HepG2 (cell line): ENCODE results near the gene ZMAT2. TPM values are rescaled to one million over a fixed set of nuclear protein-coding genes. Genes with fewer than 3 reads are reported as not detected.
A peak's percentile ranks its signal among the peaks of the same experiment; 100 is the strongest.

Source experiments
- ELF3 ChIP-seq: IDR thresholded peaks from 2 replicates; pipeline ENCODE4 v1.6.1; 2016; ENCODE audit warnings: missing genetic modification reagents, missing compliant biosample characterization
- FOXM1 ChIP-seq: sonication (generic); formaldehyde crosslinking; IDR thresholded peaks from 2 replicates; pipeline ENCODE4 v1.5.0; 2020; ENCODE audit warnings: missing genetic modification reagents
- GFI1 ChIP-seq: sonication (generic); formaldehyde crosslinking; IDR thresholded peaks from 2 replicates; pipeline ENCODE4 v1.5.0; 2020; ENCODE audit warnings: missing genetic modification reagents, mild to moderate bottlenecking, borderline replicate concordance
- HES4 ChIP-seq: sonication (generic); formaldehyde crosslinking; IDR thresholded peaks from 2 replicates; pipeline ENCODE4 v1.9.0; 2021; ENCODE audit warnings: mild to moderate bottlenecking, missing genetic modification reagents, borderline replicate concordance
- HMG20A ChIP-seq: IDR thresholded peaks from 2 replicates; pipeline ENCODE4 v1.6.1; 2016; ENCODE audit warnings: borderline replicate concordance
- HOXD1 ChIP-seq: sonication (generic); formaldehyde crosslinking; IDR thresholded peaks from 2 replicates; pipeline ENCODE4 v1.5.0; 2020; ENCODE audit warnings: missing genetic modification reagents
- PPARG ChIP-seq: conservative IDR thresholded peaks from 2 replicates; pipeline ENCODE4 v1.6.1; 2016; ENCODE audit warnings: missing biosample characterization, missing genetic modification reagents
- RCOR2 ChIP-seq: IDR thresholded peaks from 2 replicates; pipeline ENCODE4 v1.6.1; 2016; ENCODE audit warnings: missing biosample characterization, missing genetic modification reagents
- SIX1 ChIP-seq: sonication (generic); formaldehyde crosslinking; IDR thresholded peaks from 2 replicates; pipeline ENCODE4 v1.4.0; 2020; ENCODE audit warnings: missing genetic modification reagents, borderline replicate concordance
- TMF1 ChIP-seq: sonication (generic); formaldehyde crosslinking; IDR thresholded peaks from 2 replicates; pipeline ENCODE4 v1.8.1; 2022; ENCODE audit warnings: low read depth, missing genetic modification reagents
- ZNF292 ChIP-seq: sonication (generic); formaldehyde crosslinking; IDR thresholded peaks from 2 replicates; pipeline ENCODE4 v1.8.1; 2022; ENCODE audit warnings: mild to moderate bottlenecking, low read depth, missing genetic modification reagents, borderline replicate concordance
- ZNF331 ChIP-seq: sonication (generic); formaldehyde crosslinking; IDR thresholded peaks from 2 replicates; pipeline ENCODE4 v1.4.0; 2020; ENCODE audit warnings: missing genetic modification reagents
- polyA plus RNA-seq, 8 experiments: library from polyadenylated mRNA; depleted of rRNA in 3 of 8; stranded (reverse) in 7 of 8; unstranded in 1 of 8; fragments of >200 nt; fragmentation: Illumina TruSeq in 4 of 8; extraction: Trizol in 4 of 8; gene quantifications; 2 replicates each; pipeline versions ENCODE4 v1.2.1 to v1.2.3, GENCODE V29; 2011 to 2016; ENCODE audit warnings: low read depth in 4 of 8, missing spikeins in 1 of 8, mixed read lengths in 1 of 8; ENCODE audit not compliant: insufficient read depth in 1 of 8
- total RNA-seq, 5 experiments: library from RNA; depleted of rRNA; stranded (reverse); fragments of >200 nt; fragmentation: Illumina TruSeq; extraction: Trizol; gene quantifications; 2 replicates each; pipeline ENCODE4 v1.2.3, GENCODE V29; 2016; ENCODE audit warnings: low read depth in 1 of 5
- TF ChIP-seq, protein P1 (sequence below): sonication (generic); formaldehyde crosslinking; IDR thresholded peaks from 2 replicates; pipeline ENCODE4 v1.4.0; 2020; ENCODE audit warnings: missing genetic modification reagents, borderline replicate concordance
- TF ChIP-seq, protein P2 (sequence below): sonication (generic); formaldehyde crosslinking; IDR thresholded peaks from 2 replicates; pipeline ENCODE4 v1.4.0; 2020; ENCODE audit warnings: missing genetic modification reagents
- TF ChIP-seq, protein P3 (sequence below): IDR thresholded peaks from 2 replicates; pipeline ENCODE4 v1.6.1; 2016
- TF ChIP-seq, protein P4 (sequence below): sonication (generic); formaldehyde crosslinking; IDR thresholded peaks from 2 replicates; pipeline ENCODE4 v1.4.0; 2020; ENCODE audit warnings: missing genetic modification reagents
- TF ChIP-seq, protein P5 (sequence below): sonication (generic); formaldehyde crosslinking; IDR thresholded peaks from 2 replicates; pipeline ENCODE4 v1.4.0; 2020; ENCODE audit warnings: mild to moderate bottlenecking, missing genetic modification reagents

ZMAT2 gene
- total and polyA plus RNA-seq, 2 of the 13 experiments (the other 11 are each of a cell fraction or from before 2014, with no cell fraction given), result 35.4 to 92.8 TPM

DNA sequence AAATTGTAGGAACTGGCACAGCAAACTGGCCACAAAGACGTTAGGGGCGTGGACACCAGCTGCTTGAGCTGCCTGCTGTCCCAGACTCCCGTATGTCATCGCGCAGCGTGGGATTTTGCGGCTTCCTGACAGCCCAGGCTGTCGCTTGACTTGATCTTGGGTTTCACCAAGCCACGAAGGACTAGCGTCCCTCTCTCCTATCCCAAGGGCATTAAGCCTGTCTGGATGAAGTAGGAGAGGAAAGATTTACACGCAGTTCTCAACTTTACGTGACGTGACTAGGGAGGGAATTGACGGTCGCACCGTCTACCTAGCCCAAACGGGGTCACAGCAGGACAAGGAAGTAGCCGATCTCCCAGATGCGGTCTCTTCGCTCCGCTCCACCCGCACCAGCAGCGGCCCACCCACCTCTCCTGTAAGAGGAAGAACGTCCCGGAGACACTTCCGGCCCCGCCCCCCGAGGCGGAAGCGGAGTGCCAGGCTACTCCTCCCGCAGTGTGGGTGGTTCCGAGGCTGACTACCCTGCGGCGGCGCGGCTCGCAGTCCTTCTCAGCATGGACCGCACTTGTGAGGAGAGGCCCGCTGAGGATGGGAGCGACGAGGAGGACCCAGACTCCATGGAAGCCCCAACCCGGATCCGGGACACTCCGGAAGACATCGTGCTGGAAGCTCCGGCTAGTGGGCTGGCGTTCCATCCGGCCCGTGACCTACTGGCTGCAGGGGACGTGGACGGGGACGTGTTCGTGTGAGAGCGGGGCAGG, 35.7 kb upstream of the ZMAT2 start, which contains the start of gene WDR55 (continued):
- TF ChIP-seq, protein P1, sequence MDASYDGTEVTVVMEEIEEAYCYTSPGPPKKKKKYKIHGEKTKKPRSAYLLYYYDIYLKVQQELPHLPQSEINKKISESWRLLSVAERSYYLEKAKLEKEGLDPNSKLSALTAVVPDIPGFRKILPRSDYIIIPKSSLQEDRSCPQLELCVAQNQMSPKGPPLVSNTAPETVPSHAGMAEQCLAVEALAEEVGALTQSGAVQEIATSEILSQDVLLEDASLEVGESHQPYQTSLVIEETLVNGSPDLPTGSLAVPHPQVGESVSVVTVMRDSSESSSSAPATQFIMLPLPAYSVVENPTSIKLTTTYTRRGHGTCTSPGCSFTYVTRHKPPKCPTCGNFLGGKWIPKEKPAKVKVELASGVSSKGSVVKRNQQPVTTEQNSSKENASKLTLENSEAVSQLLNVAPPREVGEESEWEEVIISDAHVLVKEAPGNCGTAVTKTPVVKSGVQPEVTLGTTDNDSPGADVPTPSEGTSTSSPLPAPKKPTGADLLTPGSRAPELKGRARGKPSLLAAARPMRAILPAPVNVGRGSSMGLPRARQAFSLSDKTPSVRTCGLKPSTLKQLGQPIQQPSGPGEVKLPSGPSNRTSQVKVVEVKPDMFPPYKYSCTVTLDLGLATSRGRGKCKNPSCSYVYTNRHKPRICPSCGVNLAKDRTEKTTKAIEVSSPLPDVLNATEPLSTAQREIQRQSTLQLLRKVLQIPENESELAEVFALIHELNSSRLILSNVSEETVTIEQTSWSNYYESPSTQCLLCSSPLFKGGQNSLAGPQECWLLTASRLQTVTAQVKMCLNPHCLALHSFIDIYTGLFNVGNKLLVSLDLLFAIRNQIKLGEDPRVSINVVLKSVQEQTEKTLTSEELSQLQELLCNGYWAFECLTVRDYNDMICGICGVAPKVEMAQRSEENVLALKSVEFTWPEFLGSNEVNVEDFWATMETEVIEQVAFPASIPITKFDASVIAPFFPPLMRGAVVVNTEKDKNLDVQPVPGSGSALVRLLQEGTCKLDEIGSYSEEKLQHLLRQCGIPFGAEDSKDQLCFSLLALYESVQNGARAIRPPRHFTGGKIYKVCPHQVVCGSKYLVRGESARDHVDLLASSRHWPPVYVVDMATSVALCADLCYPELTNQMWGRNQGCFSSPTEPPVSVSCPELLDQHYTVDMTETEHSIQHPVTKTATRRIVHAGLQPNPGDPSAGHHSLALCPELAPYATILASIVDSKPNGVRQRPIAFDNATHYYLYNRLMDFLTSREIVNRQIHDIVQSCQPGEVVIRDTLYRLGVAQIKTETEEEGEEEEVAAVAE, result peak; percentile 74; the same call in 1 of the 2 replicates
- TF ChIP-seq, protein P2, sequence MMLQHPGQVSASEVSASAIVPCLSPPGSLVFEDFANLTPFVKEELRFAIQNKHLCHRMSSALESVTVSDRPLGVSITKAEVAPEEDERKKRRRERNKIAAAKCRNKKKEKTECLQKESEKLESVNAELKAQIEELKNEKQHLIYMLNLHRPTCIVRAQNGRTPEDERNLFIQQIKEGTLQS (CRISPR knock-in tag), result peak; percentile 24; the same call in 1 of the 2 replicates
- 0 out of 2 replicates have a peak, but pooled peaks have one; percentile 21 for TF ChIP-seq SIX1 (CRISPR knock-in tag)
- peak; percentile 66 for TF ChIP-seq HES4 (CRISPR knock-in tag)
- 0 out of 2 replicates have a peak, but pooled peaks have one; percentile 36 for TF ChIP-seq HOXD1 (CRISPR knock-in tag)
- peak; percentile 60; the same call in 1 of the 2 replicates for TF ChIP-seq PPARG (CRISPR knock-in tag)
- TF ChIP-seq, protein P3, sequence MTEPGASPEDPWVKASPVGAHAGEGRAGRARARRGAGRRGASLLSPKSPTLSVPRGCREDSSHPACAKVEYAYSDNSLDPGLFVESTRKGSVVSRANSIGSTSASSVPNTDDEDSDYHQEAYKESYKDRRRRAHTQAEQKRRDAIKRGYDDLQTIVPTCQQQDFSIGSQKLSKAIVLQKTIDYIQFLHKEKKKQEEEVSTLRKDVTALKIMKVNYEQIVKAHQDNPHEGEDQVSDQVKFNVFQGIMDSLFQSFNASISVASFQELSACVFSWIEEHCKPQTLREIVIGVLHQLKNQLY (CRISPR knock-in tag), result peak; percentile 8; the same call in 1 of the 2 replicates
- TF ChIP-seq, protein P4, sequence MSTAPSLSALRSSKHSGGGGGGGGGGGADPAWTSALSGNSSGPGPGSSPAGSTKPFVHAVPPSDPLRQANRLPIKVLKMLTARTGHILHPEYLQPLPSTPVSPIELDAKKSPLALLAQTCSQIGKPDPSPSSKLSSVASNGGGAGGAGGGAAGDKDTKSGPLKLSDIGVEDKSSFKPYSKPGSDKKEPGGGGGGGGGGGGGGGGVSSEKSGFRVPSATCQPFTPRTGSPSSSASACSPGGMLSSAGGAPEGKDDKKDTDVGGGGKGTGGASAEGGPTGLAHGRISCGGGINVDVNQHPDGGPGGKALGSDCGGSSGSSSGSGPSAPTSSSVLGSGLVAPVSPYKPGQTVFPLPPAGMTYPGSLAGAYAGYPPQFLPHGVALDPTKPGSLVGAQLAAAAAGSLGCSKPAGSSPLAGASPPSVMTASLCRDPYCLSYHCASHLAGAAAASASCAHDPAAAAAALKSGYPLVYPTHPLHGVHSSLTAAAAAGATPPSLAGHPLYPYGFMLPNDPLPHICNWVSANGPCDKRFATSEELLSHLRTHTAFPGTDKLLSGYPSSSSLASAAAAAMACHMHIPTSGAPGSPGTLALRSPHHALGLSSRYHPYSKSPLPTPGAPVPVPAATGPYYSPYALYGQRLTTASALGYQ (CRISPR knock-in tag), result no peak
- TF ChIP-seq HMG20A (CRISPR knock-in tag), result peak; percentile 23; the same call in 1 of the 2 replicates
- TF ChIP-seq ZNF331 (CRISPR knock-in tag), result peak; percentile 8; the same call in 1 of the 2 replicates
- TF ChIP-seq TMF1, result no peak
- TF ChIP-seq RCOR2 (CRISPR knock-in tag), result no peak
- no peak for TF ChIP-seq GFI1 (CRISPR knock-in tag)
- peak; percentile 98 for TF ChIP-seq ELF3 (CRISPR knock-in tag)
- TF ChIP-seq FOXM1 (CRISPR knock-in tag), result no peak
- TF ChIP-seq, protein P5, sequence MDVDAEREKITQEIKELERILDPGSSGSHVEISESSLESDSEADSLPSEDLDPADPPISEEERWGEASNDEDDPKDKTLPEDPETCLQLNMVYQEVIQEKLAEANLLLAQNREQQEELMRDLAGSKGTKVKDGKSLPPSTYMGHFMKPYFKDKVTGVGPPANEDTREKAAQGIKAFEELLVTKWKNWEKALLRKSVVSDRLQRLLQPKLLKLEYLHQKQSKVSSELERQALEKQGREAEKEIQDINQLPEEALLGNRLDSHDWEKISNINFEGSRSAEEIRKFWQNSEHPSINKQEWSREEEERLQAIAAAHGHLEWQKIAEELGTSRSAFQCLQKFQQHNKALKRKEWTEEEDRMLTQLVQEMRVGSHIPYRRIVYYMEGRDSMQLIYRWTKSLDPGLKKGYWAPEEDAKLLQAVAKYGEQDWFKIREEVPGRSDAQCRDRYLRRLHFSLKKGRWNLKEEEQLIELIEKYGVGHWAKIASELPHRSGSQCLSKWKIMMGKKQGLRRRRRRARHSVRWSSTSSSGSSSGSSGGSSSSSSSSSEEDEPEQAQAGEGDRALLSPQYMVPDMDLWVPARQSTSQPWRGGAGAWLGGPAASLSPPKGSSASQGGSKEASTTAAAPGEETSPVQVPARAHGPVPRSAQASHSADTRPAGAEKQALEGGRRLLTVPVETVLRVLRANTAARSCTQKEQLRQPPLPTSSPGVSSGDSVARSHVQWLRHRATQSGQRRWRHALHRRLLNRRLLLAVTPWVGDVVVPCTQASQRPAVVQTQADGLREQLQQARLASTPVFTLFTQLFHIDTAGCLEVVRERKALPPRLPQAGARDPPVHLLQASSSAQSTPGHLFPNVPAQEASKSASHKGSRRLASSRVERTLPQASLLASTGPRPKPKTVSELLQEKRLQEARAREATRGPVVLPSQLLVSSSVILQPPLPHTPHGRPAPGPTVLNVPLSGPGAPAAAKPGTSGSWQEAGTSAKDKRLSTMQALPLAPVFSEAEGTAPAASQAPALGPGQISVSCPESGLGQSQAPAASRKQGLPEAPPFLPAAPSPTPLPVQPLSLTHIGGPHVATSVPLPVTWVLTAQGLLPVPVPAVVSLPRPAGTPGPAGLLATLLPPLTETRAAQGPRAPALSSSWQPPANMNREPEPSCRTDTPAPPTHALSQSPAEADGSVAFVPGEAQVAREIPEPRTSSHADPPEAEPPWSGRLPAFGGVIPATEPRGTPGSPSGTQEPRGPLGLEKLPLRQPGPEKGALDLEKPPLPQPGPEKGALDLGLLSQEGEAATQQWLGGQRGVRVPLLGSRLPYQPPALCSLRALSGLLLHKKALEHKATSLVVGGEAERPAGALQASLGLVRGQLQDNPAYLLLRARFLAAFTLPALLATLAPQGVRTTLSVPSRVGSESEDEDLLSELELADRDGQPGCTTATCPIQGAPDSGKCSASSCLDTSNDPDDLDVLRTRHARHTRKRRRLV (CRISPR knock-in tag), result peak; percentile 52; the same call in 1 of the 2 replicates
- peak; percentile 36; the same call in 1 of the 2 replicates for TF ChIP-seq ZNF292 (CRISPR knock-in tag)
